Measurements from ENCODE around the gene PTGER3. TPM values are rescaled to one million over a fixed set of nuclear protein-coding genes. Genes with fewer than 3 reads are reported as not detected.

The PTGER3 gene
- total RNA-seq, 5 donors from 2014 or later (not counting 1 experiment from before 2014, with no cell fraction given), result 0.10 to 0.53 (median 0.31) TPM; not detected in 1

GRCh38 chr1:71037066-71037465 is 10.6 kb downstream of the PTGER3 start:
- CTCF ChIA-PET, result no interaction called here
- 75% methylated on average over 3 of the region's 9 CpGs for WGBS (ENCODE audit: insufficient coverage)
- no peak for ATAC-seq (replicated peaks in 1 of 4)

GRCh38 chr1:71033136-71033535 is 14.5 kb downstream of the PTGER3 start:
- Mint-ChIP-seq H3K9me3 (no peaks in the 10 kb centered on the region), H3K4me1 (no peaks in the 10 kb centered on the region), H3K4me3 (no peak overlapping the region), H3K27me3 (peaks cover 13 to 21% of the 10 kb centered on the region in 2 donors), H3K27ac (no peak overlapping the region), H3K36me3 (no peaks in the 10 kb centered on the region)
- ATAC-seq (replicated peaks in 1 of 4) (no peak), DNase-seq (no peak)
- H3K9me3 ChIP-seq, result no peaks in the 10 kb centered on the region
- H3K36me3 ChIP-seq (ENCODE audit: control insufficient read depth in 2 of 2, extremely low read depth in 1 of 2, insufficient read depth in 1 of 2, low read length in 1 of 2), result no peaks in the 10 kb centered on the region
- no peaks in the 10 kb centered on the region for H3K27me3 ChIP-seq (replicated peaks in 1 of 2; ENCODE audit: control insufficient read depth in 2 of 2, extremely low read depth in 1 of 2, insufficient read depth in 2 of 2, low read length in 1 of 2)
- ChIA-PET CTCF (no interaction called here), POLR2A (no interaction called here)
- H3K4me3 ChIP-seq (ENCODE audit: control insufficient read depth in 1 of 2, extremely low read depth in 1 of 2, low read length in 1 of 2), result no peak overlapping the region
- 100% methylated on average over 1 of the region's 1 CpG for WGBS (ENCODE audit: insufficient coverage)
- H3K27ac ChIP-seq (ENCODE audit: low read length), result no peak overlapping the region
- H3K4me1 ChIP-seq (ENCODE audit: control insufficient read depth in 1 of 2, extremely low read depth in 1 of 2, insufficient read depth in 2 of 2, low read length in 2 of 2), result no peaks in the 10 kb centered on the region

More at GRCh38 chr1:71037066-71037465, 10.6 kb downstream of the PTGER3 start:
- DNase-seq, result no peak
- H3K4me3 Mint-ChIP-seq, result no peak overlapping the region
- Histone ChIP-seq H3K36me3 (ENCODE audit: control insufficient read depth in 2 of 2, extremely low read depth in 1 of 2, insufficient read depth in 1 of 2, low read length in 1 of 2) (no peaks in the 10 kb centered on the region), H3K27me3 (replicated peaks in 1 of 2; ENCODE audit: control insufficient read depth in 2 of 2, extremely low read depth in 1 of 2, insufficient read depth in 2 of 2, low read length in 1 of 2) (no peaks in the 10 kb centered on the region), H3K9me3 (no peaks in the 10 kb centered on the region), H3K27ac (ENCODE audit: low read length) (no peak overlapping the region), H3K4me1 (ENCODE audit: control insufficient read depth in 1 of 2, extremely low read depth in 1 of 2, insufficient read depth in 2 of 2, low read length in 2 of 2) (no peaks in the 10 kb centered on the region), H3K4me3 (ENCODE audit: control insufficient read depth in 1 of 2, extremely low read depth in 1 of 2, low read length in 1 of 2) (no peak overlapping the region)
- H3K9me3 Mint-ChIP-seq, result no peaks in the 10 kb centered on the region
- H3K36me3 Mint-ChIP-seq, result no peaks in the 10 kb centered on the region
- no peaks in the 10 kb centered on the region for H3K4me1 Mint-ChIP-seq
- POLR2A ChIA-PET, result no interaction called here
- H3K27me3 Mint-ChIP-seq, result peaks cover 30 to 35% of the 10 kb centered on the region in 2 donors
- H3K27ac Mint-ChIP-seq, result no peak overlapping the region

- peaks cover 13 to 15% of the 10 kb centered on the region in 2 donors for H3K27me3 Mint-ChIP-seq
- H3K4me3 Mint-ChIP-seq, result no peak overlapping the region
- no peaks in the 10 kb centered on the region for H3K9me3 Mint-ChIP-seq
- H3K36me3 Mint-ChIP-seq, result no peaks in the 10 kb centered on the region
- Histone ChIP-seq H3K36me3 (ENCODE audit: control insufficient read depth in 2 of 2, extremely low read depth in 1 of 2, insufficient read depth in 1 of 2, low read length in 1 of 2) (no peaks in the 10 kb centered on the region), H3K4me1 (ENCODE audit: control insufficient read depth in 1 of 2, extremely low read depth in 1 of 2, insufficient read depth in 2 of 2, low read length in 2 of 2) (no peaks in the 10 kb centered on the region), H3K4me3 (ENCODE audit: control insufficient read depth in 1 of 2, extremely low read depth in 1 of 2, low read length in 1 of 2) (no peak overlapping the region), H3K27me3 (replicated peaks in 1 of 2; ENCODE audit: control insufficient read depth in 2 of 2, extremely low read depth in 1 of 2, insufficient read depth in 2 of 2, low read length in 1 of 2) (no peaks in the 10 kb centered on the region), H3K9me3 (no peaks in the 10 kb centered on the region), H3K27ac (ENCODE audit: low read length) (no peak overlapping the region)
- ChIA-PET CTCF (no interaction called here), POLR2A (no interaction called here)
- DNase-seq (no peak), ATAC-seq (replicated peaks in 1 of 4) (no peak)
- H3K27ac Mint-ChIP-seq, result no peak overlapping the region
- H3K4me1 Mint-ChIP-seq, result no peaks in the 10 kb centered on the region
Measured at GRCh38 chr1:71031426-71031825, 16.2 kb downstream of the PTGER3 start.

- Mint-ChIP-seq H3K27ac (no peak overlapping the region), H3K9me3 (no peaks in the 10 kb centered on the region), H3K36me3 (no peaks in the 10 kb centered on the region), H3K27me3 (peaks cover 3 to 10% of the 10 kb centered on the region in 2 donors), H3K4me1 (no peaks in the 10 kb centered on the region), H3K4me3 (no peak overlapping the region)
- no peaks in the 10 kb centered on the region for H3K9me3 ChIP-seq
- ChIA-PET POLR2A (no interaction called here), CTCF (no interaction called here)
- no peaks in the 10 kb centered on the region for H3K27me3 ChIP-seq (replicated peaks in 1 of 2; ENCODE audit: control insufficient read depth in 2 of 2, extremely low read depth in 1 of 2, insufficient read depth in 2 of 2, low read length in 1 of 2)
- H3K36me3 ChIP-seq (ENCODE audit: control insufficient read depth in 2 of 2, extremely low read depth in 1 of 2, insufficient read depth in 1 of 2, low read length in 1 of 2), result no peaks in the 10 kb centered on the region
- H3K4me1 ChIP-seq (ENCODE audit: control insufficient read depth in 1 of 2, extremely low read depth in 1 of 2, insufficient read depth in 2 of 2, low read length in 2 of 2), result no peaks in the 10 kb centered on the region
- H3K4me3 ChIP-seq (ENCODE audit: control insufficient read depth in 1 of 2, extremely low read depth in 1 of 2, low read length in 1 of 2), result no peak overlapping the region
- DNase-seq (no peak), ATAC-seq (replicated peaks in 1 of 4) (no peak)
- WGBS (ENCODE audit: insufficient coverage), result no CpG with 5 or more reads among the region's 1 CpG
- H3K27ac ChIP-seq (ENCODE audit: low read length), result no peak overlapping the region
Measured at GRCh38 chr1:71030026-71030425, 17.6 kb downstream of the PTGER3 start.

- H3K36me3 Mint-ChIP-seq, result no peaks in the 10 kb centered on the region
- H3K27ac Mint-ChIP-seq, result no peak overlapping the region
- no CpG with 5 or more reads among the region's 1 CpG for WGBS (ENCODE audit: insufficient coverage)
Measured at GRCh38 chr1:71028981-71029380, 18.6 kb downstream of the PTGER3 start.

GRCh38 chr1:71027991-71028390 is 19.6 kb downstream of the PTGER3 start:
- H3K27ac ChIP-seq (ENCODE audit: low read length), result no peak overlapping the region
- Mint-ChIP-seq H3K27ac (no peak overlapping the region), H3K4me3 (no peak overlapping the region), H3K4me1 (no peaks in the 10 kb centered on the region), H3K9me3 (no peaks in the 10 kb centered on the region), H3K27me3 (peaks cover 2 to 11% of the 10 kb centered on the region in 2 donors), H3K36me3 (no peaks in the 10 kb centered on the region)
- CTCF ChIA-PET, result no interaction called here
- DNase-seq (no peak), ATAC-seq (replicated peaks in 1 of 4) (no peak)
- 94% methylated on average over 5 of the region's 7 CpGs for WGBS (ENCODE audit: insufficient coverage)
- no peaks in the 10 kb centered on the region for H3K36me3 ChIP-seq (ENCODE audit: control insufficient read depth in 2 of 2, extremely low read depth in 1 of 2, insufficient read depth in 1 of 2, low read length in 1 of 2)
- POLR2A ChIA-PET, result no interaction called here
- H3K4me3 ChIP-seq (ENCODE audit: control insufficient read depth in 1 of 2, extremely low read depth in 1 of 2, low read length in 1 of 2), result no peak overlapping the region
- no peaks in the 10 kb centered on the region for H3K9me3 ChIP-seq
- H3K27me3 ChIP-seq (replicated peaks in 1 of 2; ENCODE audit: control insufficient read depth in 2 of 2, extremely low read depth in 1 of 2, insufficient read depth in 2 of 2, low read length in 1 of 2), result no peaks in the 10 kb centered on the region
- no peaks in the 10 kb centered on the region for H3K4me1 ChIP-seq (ENCODE audit: control insufficient read depth in 1 of 2, extremely low read depth in 1 of 2, insufficient read depth in 2 of 2, low read length in 2 of 2)

More at GRCh38 chr1:71028981-71029380, 18.6 kb downstream of the PTGER3 start:
- no peaks in the 10 kb centered on the region for H3K4me1 Mint-ChIP-seq
- Histone ChIP-seq H3K9me3 (no peaks in the 10 kb centered on the region), H3K27ac (ENCODE audit: low read length) (no peak overlapping the region), H3K27me3 (replicated peaks in 1 of 2; ENCODE audit: control insufficient read depth in 2 of 2, extremely low read depth in 1 of 2, insufficient read depth in 2 of 2, low read length in 1 of 2) (no peaks in the 10 kb centered on the region), H3K36me3 (ENCODE audit: control insufficient read depth in 2 of 2, extremely low read depth in 1 of 2, insufficient read depth in 1 of 2, low read length in 1 of 2) (no peaks in the 10 kb centered on the region), H3K4me1 (ENCODE audit: control insufficient read depth in 1 of 2, extremely low read depth in 1 of 2, insufficient read depth in 2 of 2, low read length in 2 of 2) (no peaks in the 10 kb centered on the region), H3K4me3 (ENCODE audit: control insufficient read depth in 1 of 2, extremely low read depth in 1 of 2, low read length in 1 of 2) (no peak overlapping the region)
- POLR2A ChIA-PET, result no interaction called here
- no peaks in the 10 kb centered on the region for H3K9me3 Mint-ChIP-seq
- CTCF ChIA-PET, result no interaction called here
- DNase-seq (no peak), ATAC-seq (replicated peaks in 1 of 4) (no peak)
- H3K27me3 Mint-ChIP-seq, result peaks cover 3 to 11% of the 10 kb centered on the region in 2 donors
- no peak overlapping the region for H3K4me3 Mint-ChIP-seq

- ChIA-PET CTCF (no interaction called here), POLR2A (no interaction called here)
- no peaks in the 10 kb centered on the region for H3K4me1 Mint-ChIP-seq
- WGBS (ENCODE audit: insufficient coverage), result no CpG with 5 or more reads among the region's 4 CpGs
- H3K27me3 Mint-ChIP-seq, result peaks cover 1 to 11% of the 10 kb centered on the region in 2 donors
- Histone ChIP-seq H3K36me3 (ENCODE audit: control insufficient read depth in 2 of 2, extremely low read depth in 1 of 2, insufficient read depth in 1 of 2, low read length in 1 of 2) (no peaks in the 10 kb centered on the region), H3K27ac (ENCODE audit: low read length) (no peak overlapping the region), H3K27me3 (replicated peaks in 1 of 2; ENCODE audit: control insufficient read depth in 2 of 2, extremely low read depth in 1 of 2, insufficient read depth in 2 of 2, low read length in 1 of 2) (no peaks in the 10 kb centered on the region), H3K4me1 (ENCODE audit: control insufficient read depth in 1 of 2, extremely low read depth in 1 of 2, insufficient read depth in 2 of 2, low read length in 2 of 2) (no peaks in the 10 kb centered on the region), H3K4me3 (ENCODE audit: control insufficient read depth in 1 of 2, extremely low read depth in 1 of 2, low read length in 1 of 2) (no peak overlapping the region), H3K9me3 (no peaks in the 10 kb centered on the region)
- no peak overlapping the region for H3K4me3 Mint-ChIP-seq
- DNase-seq, result no peak
- H3K27ac Mint-ChIP-seq, result no peak overlapping the region
- H3K36me3 Mint-ChIP-seq, result no peaks in the 10 kb centered on the region
- H3K9me3 Mint-ChIP-seq, result no peaks in the 10 kb centered on the region
- ATAC-seq (replicated peaks in 1 of 4), result no peak
Measured at GRCh38 chr1:71026093-71026492, 21.5 kb downstream of the PTGER3 start.
